Measurements from ENCODE around the gene GPR55.

- no peak for TF ChIP-seq POLR2A (IDR thresholded peaks at IDR 0.05)
- TF ChIP-seq CTCF (IDR thresholded peaks at IDR 0.05), result no peak
Measured at GRCh38 chr2:230919681-230920080, 5.4 kb downstream of the GPR55 start.
